ENCODE data around the gene LIFR.

The LIFR gene

GRCh38 chr5:38462976-38463633 is 93.3 kb downstream of the LIFR start:
- no peak for DNase-seq

DNA sequence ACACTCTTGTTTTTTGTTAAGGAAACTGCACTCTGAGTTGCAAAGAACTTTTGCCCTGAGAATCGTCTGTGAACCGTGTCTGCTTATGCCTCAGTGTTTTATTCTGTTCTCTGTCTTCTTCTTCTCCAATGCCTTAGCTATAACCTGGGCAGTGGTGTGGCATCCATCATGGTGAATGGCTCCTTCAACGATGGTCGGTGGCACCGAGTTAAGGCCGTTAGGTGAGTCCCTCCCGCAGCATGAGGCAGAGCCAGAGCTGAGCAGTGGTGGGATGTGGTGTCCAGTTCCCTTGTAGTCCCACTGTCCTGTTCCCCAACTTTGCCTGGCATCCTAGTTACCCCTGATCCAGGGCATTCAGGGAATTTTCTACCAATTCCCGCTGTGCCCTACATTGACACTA is 98.3 kb downstream of the LIFR start:
- DNase-seq: no peak

DNA sequence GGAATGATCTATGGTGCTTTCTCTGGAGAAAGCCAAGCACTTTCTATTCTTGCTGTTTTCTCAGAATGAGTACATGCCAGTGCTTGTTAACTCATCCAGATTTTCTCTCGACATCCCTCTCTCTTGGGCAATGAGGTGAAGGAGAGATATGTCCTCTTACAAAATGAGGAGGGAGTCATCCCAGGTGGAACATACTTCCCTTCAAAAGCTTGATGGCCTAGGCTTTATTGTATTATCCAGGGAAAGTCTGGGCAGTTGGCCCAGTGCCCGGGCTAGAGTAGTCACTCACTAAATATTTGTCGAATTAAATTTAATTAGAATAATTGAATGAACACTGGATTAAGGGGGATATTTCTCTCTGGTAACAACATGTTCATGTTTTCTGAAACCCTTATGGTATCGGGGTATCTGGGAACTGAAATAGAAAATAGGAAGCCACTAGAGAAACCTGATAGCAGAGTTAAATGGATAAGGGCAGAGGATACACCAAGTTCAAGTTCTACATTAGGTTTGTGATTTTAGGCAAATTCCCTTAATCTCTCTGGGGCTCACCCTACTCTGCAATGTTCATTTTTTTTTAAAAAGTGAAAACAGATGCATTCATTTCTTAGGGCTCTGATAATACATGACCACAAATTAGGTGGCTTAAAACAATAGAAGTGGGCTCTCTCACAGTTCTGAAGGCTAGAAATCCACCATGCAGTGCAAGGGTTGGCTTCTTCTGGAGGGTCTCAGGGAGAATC is 99.6 kb downstream of the LIFR start:
- no peak for DNase-seq

DNA sequence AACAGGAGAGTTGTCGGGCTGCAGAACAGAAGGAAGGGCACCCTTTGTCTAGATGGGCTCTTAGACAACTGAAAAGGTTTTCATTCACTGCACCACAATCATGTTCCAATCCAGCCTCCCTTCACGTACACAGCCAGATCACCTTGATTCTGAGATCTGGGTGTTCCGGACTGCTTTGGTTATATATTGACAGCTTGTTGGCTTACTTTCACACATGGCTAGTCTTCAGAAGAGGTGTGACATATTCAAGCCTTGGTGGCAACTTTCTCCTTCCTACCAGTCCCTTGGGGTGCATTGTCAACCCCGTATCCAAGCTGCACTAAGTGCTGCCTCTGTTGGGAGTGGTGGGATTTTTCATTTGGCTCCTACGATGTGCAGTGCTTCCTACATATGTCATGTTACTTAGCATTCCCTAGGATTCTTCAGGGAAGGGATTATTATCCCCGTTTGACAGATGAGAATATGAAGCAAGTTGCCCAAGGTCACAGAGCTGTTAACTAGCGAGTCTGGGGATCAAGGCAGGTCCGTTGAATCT is 100.6 kb downstream of the LIFR start:
- DNase-seq: no peak

GRCh38 chr5:38453921-38454320 is 102.5 kb downstream of the LIFR start:
- DNase-seq: no peak

- DNase-seq: no peak
These were observed 102.9 kb downstream of the LIFR start for GRCh38 chr5:38453506-38453905.

- DNase-seq: no peak
These were observed 104.2 kb downstream of the LIFR start for GRCh38 chr5:38452201-38452600.

- no peak for DNase-seq
These were observed 105.2 kb downstream of the LIFR start for GRCh38 chr5:38451074-38451725.

DNA sequence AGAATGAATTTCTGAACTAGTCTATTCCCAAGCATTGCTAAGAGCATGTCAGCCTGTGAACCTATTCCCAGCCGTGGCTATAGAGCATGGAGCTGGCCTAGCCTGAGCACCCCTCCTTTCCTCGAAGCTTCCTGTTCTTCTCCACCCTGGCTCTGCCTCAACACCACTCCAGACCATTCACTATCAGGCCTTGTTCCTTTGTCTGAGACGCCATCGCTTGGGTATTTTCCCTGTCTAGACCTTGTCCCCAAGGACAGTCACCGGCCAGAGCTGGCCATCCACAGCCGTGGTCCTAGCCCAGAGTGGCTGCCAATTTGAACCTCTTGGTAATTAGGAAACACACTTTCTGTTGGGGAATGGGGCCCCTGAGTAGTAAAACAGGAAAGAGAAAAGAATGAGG is 105.8 kb downstream of the LIFR start:
- DNase-seq: no peak

DNA sequence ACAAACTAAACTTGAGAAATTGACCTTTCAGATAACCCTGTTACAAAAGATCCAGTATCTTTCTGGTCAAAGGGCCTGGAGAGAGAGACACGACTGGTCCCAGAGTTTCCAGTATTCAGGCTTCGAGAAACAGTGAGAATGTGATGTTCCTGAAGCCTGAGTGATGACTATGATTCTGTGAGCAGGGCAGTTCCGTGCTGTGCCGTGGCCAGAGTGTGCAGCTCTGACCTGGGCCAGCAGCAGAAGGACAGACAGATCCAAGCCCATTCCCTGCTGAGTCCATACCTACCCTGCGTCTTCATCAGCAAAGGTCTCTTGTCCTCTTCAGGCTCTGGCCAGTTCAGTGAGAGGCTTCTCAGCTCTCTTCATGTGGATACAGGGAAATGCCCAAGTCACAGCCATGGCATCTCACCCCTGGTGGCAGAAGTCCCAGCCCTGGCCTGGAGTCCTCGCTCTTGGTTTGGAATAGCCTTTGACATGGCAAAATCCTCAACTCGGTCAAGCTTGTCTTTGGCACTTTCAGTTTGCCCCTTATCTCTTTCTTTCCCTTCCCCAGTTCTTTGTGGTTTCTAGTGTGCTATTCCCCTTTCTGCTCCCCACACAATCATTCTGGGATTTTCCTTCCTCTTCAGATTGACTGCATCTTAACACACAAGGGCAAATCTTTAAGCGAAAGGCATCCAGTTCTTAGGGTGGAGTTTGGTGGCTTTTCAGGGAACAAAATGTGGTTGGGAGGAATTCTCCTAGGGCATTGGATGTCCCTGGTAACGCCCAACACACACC is 107.7 kb downstream of the LIFR start:
- DNase-seq: no peak

- DNase-seq: no peak
These were observed 108.7 kb downstream of the LIFR start for GRCh38 chr5:38447786-38448185.

DNA sequence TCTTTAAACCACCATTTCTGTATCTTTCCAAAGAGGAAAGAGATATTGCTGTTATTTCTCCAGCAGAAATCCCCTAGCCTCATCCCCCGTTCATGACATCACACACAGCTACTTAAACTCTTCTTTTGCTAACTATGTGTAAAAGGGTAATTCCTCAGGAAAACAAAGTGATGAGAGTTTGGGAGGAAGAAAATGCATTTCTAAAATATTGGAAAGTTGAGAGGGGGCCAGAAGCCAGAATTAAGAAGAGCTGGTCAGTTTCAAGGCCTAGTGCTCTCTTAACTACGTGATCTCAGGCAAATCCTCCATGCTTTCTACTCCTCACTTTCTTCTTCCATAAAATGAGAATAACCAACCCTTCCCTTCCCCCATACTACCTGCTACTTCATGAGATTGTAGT is 109.4 kb downstream of the LIFR start:
- DNase-seq: no peak

DNA sequence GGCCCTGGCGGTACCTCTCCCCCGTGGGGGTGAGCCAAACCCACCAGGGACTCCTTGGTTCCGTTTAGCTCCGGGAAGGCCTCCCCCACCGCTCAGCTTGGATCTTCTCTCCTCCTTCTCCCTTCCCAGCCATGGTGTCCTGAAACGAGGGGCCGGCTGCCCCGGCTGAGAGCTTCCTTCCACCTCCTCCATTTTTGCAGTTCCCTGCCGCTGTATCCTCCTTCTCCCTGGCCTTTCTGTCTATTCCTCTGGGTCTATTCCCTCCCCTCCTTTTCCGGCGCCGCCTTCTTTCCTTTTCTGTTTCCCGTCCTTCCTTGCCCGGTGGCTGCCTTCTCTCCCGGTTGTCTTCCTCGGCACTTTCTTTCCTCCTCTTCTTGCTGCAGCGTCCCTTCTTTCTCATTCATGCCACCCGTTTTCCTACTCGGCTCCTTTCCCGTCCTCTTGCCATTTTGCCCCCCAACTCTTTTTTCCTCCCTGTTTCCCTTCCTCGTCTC is 110.4 kb downstream of the LIFR start:
- no peak for DNase-seq

- no peak for DNase-seq
These were observed 110.9 kb downstream of the LIFR start for GRCh38 chr5:38445374-38446028.

GRCh38 chr5:38443390-38443789 is 113.1 kb downstream of the LIFR start:
- no peak for DNase-seq

- no peak for DNase-seq
These were observed 114.2 kb downstream of the LIFR start for GRCh38 chr5:38442247-38442573.

GRCh38 chr5:38441453-38442246 is 114.8 kb downstream of the LIFR start:
- DNase-seq: peak; percentile 77

DNA sequence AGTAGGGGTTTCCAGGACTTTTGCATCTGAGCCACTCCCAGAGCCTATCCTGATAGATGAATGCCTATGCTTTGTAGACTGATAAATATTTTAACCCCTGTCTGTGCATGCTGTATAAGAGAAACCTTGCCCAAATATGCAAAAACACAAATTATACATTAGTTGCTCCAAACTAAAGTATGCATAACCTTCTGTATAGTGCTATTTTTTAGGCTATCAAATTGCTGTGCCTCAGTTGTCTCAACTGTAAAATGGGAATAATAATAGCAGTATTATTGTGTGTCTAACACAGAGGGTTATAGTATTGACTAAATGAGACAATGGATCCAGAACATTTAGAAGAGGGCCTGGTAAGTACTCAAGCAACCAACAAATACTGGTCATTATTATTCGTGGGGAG is 117.7 kb downstream of the LIFR start:
- no peak for DNase-seq

DNA sequence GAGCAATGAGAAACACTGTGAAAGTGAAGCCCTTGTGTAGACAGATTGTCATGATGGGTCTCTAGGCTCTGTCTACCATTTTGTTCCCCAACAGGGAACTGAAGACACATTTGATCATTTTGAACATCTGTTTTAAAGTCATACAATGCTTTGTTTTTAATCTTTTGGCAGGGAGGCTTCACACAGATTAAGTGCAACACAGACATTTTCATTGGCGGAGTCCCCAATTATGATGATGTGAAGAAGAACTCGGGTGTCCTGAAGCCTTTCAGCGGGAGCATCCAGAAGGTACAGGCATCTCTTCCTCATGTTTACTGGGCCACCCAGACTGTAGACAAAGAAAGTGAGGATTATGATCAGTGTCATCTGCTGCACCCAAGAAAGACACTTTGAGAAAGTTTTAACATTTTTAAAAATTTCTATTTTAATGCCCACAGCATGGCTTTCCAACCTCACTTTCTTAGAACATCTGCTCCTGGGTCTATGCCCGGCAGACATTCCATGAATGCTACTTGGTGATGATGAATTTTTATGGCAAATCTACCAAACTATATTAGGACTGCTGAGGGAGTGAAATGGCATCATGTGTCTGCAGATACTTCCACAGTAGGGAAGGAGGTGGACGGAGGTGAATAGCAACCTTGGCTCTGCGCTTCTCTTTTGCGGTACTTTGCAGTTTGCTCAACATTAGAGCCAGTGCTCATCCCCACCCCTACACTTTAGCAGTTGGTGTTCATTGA is 121.3 kb downstream of the LIFR start:
- DNase-seq: no peak

DNA sequence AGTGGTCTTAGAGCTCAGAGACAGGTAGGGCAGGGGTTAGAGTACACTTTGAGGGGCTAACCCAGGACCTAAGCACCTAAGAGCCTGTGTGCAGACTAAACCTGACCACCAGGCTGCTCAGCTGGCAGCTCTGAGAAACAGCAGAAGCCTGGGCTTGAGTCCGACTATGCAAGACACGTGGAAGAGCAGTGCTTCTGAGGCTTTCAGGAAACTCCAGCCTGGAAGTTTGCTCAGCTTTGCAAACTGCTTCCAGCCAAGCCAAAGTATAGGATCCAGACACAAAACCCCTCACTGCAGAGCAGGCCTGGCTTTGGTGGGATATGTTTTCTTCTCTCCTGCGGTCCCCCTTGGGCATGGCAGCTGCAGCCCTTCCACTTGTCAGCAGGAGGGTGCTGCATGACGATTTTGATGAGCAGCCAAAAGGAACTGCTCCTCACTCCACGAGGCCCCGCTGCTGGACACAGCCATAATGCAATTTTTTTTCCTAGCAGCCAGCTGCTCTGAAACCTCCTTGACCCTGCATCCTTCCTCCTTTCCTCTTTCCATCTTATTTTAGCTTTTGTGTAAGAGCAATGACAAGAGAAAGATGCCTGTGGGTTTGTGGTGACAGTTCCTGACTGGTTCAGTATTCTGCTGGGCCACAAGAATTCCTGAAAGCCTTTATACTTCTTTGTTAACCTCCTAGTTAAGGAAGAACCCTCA is 123.1 kb downstream of the LIFR start:
- no peak for DNase-seq

All from NCI-H146 (cell line).